GM19328 (cell line): ENCODE data around the gene JAKMIP3.

Experiments used
- ATAC-seq: cut with Tn5 transposase; IDR thresholded peaks from one replicate; pipeline ENCODE4 v1.9.1; 2021; ENCODE audit warnings: mild to moderate bottlenecking, moderate library complexity; ENCODE audit not compliant: unreplicated experiment

JAKMIP3 gene

GRCh38 chr10:132043861-132044695 lies 21.7 kb upstream of the JAKMIP3 start:
- no peak for ATAC-seq

GRCh38 chr10:132044803-132045202 lies 20.9 kb upstream of the JAKMIP3 start:
- no peak for ATAC-seq

- no peak for ATAC-seq
These were observed 20.4 kb upstream of the JAKMIP3 start for GRCh38 chr10:132045324-132045723.

- no peak for ATAC-seq
These were observed 18.0 kb upstream of the JAKMIP3 start for GRCh38 chr10:132047575-132048293.

GRCh38 chr10:132048294-132048667 lies 17.5 kb upstream of the JAKMIP3 start:
- no peak for ATAC-seq

- ATAC-seq = no peak
These were observed 15.6 kb upstream of the JAKMIP3 start for GRCh38 chr10:132050191-132050590.

- ATAC-seq = no peak
These were observed 13.6 kb upstream of the JAKMIP3 start for GRCh38 chr10:132052124-132052523.

GRCh38 chr10:132054564-132054963 lies 11.2 kb upstream of the JAKMIP3 start:
- no peak for ATAC-seq

- no peak for ATAC-seq
These were observed 10.1 kb upstream of the JAKMIP3 start for GRCh38 chr10:132055616-132056015.

- ATAC-seq = no peak
These were observed 9.1 kb upstream of the JAKMIP3 start for GRCh38 chr10:132056663-132057062.

- no peak for ATAC-seq
These were observed 8.5 kb upstream of the JAKMIP3 start for GRCh38 chr10:132057191-132057681.

- ATAC-seq = no peak
These were observed 7.5 kb upstream of the JAKMIP3 start for GRCh38 chr10:132058111-132058745.

GRCh38 chr10:132058793-132059759 lies 6.7 kb upstream of the JAKMIP3 start:
- ATAC-seq = no peak

- no peak for ATAC-seq
These were observed 5.8 kb upstream of the JAKMIP3 start for GRCh38 chr10:132059760-132060508.

GRCh38 chr10:132061030-132061429 lies 4.7 kb upstream of the JAKMIP3 start:
- ATAC-seq = no peak

GRCh38 chr10:132061465-132061864 lies 4.3 kb upstream of the JAKMIP3 start:
- ATAC-seq = no peak

GRCh38 chr10:132062116-132062515 lies 3.6 kb upstream of the JAKMIP3 start:
- ATAC-seq = no peak

- ATAC-seq = no peak
These were observed 2.9 kb upstream of the JAKMIP3 start for GRCh38 chr10:132062641-132063390.

- no peak for ATAC-seq
These were observed 2.3 kb upstream of the JAKMIP3 start for GRCh38 chr10:132063432-132063831.
